RWPE2 (cell line): ENCODE measurements around the gene COPS7A.

Source experiments
- ATAC-seq: fragments of 200-7000 bp; cut with Tn5 transposase; 3 replicates; pipeline ENCODE4 v1.9.1; 2021; ENCODE audit warnings: low read depth
- DNase-seq: peaks from one replicate; pipeline ENCODE4 v3.0.0-alpha.2; 2020; ENCODE audit warnings: low spot score
- H3K27ac ChIP-seq: fragments of 450-650 bp; 2 replicates; pipeline ENCODE4 v1.5.1; 2017; ENCODE audit warnings: mild to moderate bottlenecking; ENCODE audit not compliant: poor library complexity, severe bottlenecking
- H3K27me3 ChIP-seq: fragments of 250-450 bp; sonication (Bioruptor Pico); 2 replicates; pipeline ENCODE4 v1.5.1; 2021; ENCODE audit warnings: mild to moderate bottlenecking, moderate library complexity; ENCODE audit not compliant: insufficient read depth, poor library complexity, severe bottlenecking
- H3K36me3 ChIP-seq: fragments of 250-450 bp; sonication (Bioruptor Pico); 2 replicates; pipeline ENCODE4 v1.5.1; 2020; ENCODE audit warnings: low read depth, mild to moderate bottlenecking, moderate library complexity
- H3K4me1 ChIP-seq: fragments of 250-450 bp; sonication (Bioruptor Pico); 2 replicates; pipeline ENCODE4 v1.5.1; 2021; ENCODE audit warnings: mild to moderate bottlenecking, moderate library complexity; ENCODE audit not compliant: insufficient read depth, poor library complexity, severe bottlenecking
- H3K4me3 ChIP-seq: fragments of 250-450 bp; sonication (Bioruptor Pico); 2 replicates; pipeline ENCODE4 v1.5.1; 2021; ENCODE audit warnings: mild to moderate bottlenecking, moderate library complexity; ENCODE audit not compliant: severe bottlenecking
- H3K9me3 ChIP-seq: fragments of 250-450 bp; sonication (Bioruptor Pico); 2 replicates; pipeline ENCODE4 v1.5.1; 2021; ENCODE audit warnings: mild to moderate bottlenecking, moderate library complexity; ENCODE audit not compliant: severe bottlenecking
- TF ChIP-seq, protein P1 (sequence below): fragments of 450-650 bp; IDR thresholded peaks from one replicate; pipeline ENCODE4 v1.5.1; 2017; ENCODE audit warnings: mild to moderate bottlenecking, moderate library complexity; ENCODE audit not compliant: poor library complexity, severe bottlenecking

The COPS7A gene

DNA sequence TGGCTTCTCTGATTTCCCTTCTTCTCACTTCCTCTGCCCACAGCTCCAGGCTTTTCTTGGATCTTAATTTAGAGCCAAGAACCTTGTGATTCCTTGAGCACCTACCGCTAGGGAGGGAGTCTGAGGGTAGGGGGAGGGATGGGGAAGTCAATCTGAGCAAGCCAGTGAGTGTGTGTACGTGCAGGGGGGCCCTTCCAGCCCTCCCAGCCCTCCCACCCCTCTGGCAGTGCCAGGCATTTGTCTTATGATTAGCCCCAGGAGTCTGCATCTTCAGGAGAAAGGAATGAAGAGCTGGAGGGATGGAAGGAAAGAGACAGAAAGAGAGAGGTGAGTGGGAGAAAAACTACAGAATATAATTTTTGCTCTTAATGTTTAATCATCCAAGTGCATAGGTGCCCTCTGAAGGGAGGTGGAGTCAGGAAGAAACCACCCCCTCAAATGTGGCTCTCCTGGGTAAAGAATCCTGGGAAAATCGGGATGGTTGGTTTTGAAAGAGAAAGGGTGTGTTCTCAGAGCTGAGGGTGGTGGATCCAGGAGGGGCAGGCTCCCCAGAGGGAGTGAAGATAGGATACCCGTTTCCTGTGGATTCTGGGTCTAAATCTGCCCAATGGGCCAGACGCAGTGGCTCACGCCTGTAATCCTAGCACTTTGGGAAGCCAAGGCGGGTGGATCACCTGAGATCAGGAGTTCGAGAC, 25.3 kb upstream of the COPS7A start:
- Histone ChIP-seq H3K27me3 (peaks cover 9% of the 10 kb centered on the region), H3K9me3 (no peaks in the 10 kb centered on the region), H3K4me1 (no peaks in the 10 kb centered on the region), H3K36me3 (no peaks in the 10 kb centered on the region), H3K4me3 (no peak overlapping the region), H3K27ac (no peak overlapping the region)
- TF ChIP-seq, protein P1, sequence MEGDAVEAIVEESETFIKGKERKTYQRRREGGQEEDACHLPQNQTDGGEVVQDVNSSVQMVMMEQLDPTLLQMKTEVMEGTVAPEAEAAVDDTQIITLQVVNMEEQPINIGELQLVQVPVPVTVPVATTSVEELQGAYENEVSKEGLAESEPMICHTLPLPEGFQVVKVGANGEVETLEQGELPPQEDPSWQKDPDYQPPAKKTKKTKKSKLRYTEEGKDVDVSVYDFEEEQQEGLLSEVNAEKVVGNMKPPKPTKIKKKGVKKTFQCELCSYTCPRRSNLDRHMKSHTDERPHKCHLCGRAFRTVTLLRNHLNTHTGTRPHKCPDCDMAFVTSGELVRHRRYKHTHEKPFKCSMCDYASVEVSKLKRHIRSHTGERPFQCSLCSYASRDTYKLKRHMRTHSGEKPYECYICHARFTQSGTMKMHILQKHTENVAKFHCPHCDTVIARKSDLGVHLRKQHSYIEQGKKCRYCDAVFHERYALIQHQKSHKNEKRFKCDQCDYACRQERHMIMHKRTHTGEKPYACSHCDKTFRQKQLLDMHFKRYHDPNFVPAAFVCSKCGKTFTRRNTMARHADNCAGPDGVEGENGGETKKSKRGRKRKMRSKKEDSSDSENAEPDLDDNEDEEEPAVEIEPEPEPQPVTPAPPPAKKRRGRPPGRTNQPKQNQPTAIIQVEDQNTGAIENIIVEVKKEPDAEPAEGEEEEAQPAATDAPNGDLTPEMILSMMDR = no peak
- DNase-seq (no peak), ATAC-seq (no peak)

GRCh38 chr12:6699259-6699988, 24.4 kb upstream of the COPS7A start:
- TF ChIP-seq, protein P1 = no peak
- Histone ChIP-seq H3K27ac (no peak overlapping the region), H3K4me1 (no peaks in the 10 kb centered on the region), H3K36me3 (no peaks in the 10 kb centered on the region), H3K27me3 (peaks cover 9% of the 10 kb centered on the region), H3K9me3 (no peaks in the 10 kb centered on the region), H3K4me3 (peak overlapping the region; percentile 45)
- ATAC-seq = no peak
- no peak for DNase-seq

DNA sequence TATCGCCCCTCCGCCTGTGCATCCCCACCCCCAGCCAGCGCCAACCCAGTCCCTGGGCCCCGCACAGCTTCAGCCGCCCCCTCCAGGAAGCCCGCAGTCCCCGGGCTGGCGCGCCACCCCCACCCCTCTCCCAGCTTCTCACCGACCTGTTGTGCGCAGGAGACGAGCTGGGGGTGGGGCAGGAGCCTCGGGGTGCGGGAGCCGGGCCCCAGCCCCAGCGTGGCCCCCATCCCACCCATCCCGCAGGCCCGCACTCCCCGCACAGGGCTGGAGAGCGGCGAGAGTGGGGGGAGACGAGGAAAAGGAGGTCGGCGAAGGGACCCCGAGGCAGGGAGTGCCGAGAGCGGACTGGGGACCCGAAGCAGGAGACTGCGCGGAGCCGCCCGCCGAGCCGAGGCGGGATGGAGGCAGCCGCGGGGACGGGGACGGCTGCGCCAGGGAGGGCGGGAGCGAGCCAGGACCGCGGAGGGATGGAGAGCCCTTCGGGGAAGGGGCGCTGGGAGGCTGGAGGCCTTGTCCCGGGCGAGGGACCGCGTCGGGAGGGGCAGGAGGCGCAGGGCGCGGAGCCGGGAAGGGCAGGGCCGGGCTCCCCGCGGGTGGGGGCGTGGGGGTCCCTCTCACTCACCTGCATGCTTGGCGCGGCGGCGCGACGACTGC, 23.7 kb upstream of the COPS7A start:
- no peak overlapping the region for H3K27ac ChIP-seq
- peak; percentile 40 for ATAC-seq
- peaks cover 9% of the 10 kb centered on the region for H3K27me3 ChIP-seq
- TF ChIP-seq, protein P1 = no peak
- H3K4me1 ChIP-seq = no peaks in the 10 kb centered on the region
- DNase-seq = no peak
- H3K9me3 ChIP-seq = no peaks in the 10 kb centered on the region
- H3K36me3 ChIP-seq = no peaks in the 10 kb centered on the region
- peak overlapping the region; percentile 45 for H3K4me3 ChIP-seq

GRCh38 chr12:6700646-6701051, 23.2 kb upstream of the COPS7A start, which contains the start of gene PIANP:
PIANP (minus strand) TSS chr12:6700815; CDS start chr12:6698061, 2,754 bp downstream.
- TF ChIP-seq, protein P1 = no peak
- H3K4me1 ChIP-seq = no peaks in the 10 kb centered on the region
- H3K27ac ChIP-seq = no peak within 1 kb of the TSS
- H3K4me3 ChIP-seq = peak within 1 kb of the TSS; percentile 45
- ATAC-seq (peak; percentile 62), DNase-seq (no peak)
- H3K36me3 ChIP-seq = no peaks in the 10 kb centered on the region
- H3K27me3 ChIP-seq = peaks cover 9% of the 10 kb centered on the region
- H3K9me3 ChIP-seq = no peaks in the 10 kb centered on the region
